HCT116 (cell line): Measurements from ENCODE around the gene UBR2. TPM values are rescaled to one million over a fixed set of nuclear protein-coding genes. Genes with fewer than 3 reads are reported as not detected.

Experiments
- ATAC-seq: fragments of 200-7000 bp; cut with Tn5 transposase; 2 replicates; pipeline ENCODE4 v1.9.1; 2020; ENCODE audit warnings: mild to moderate bottlenecking, moderate library complexity
- BruUV-seq: library from RNA; stranded (reverse); fragments of 400-500 nt; replicated peaks from 2 replicates; lab custom pipeline; 2021; lab: Mats Ljungman, UMichigan
- CTCF ChIA-PET: fragments of 300-600 bp; sonication (Branson Sonifier 250); formaldehyde crosslinking; loops from one replicate; lab custom pipeline; 2021; ENCODE audit warnings: antibody characterized with exemption; lab: Charles Lee
- POLR2A ChIA-PET: fragments of 300-600, 350-600 bp; sonication (Branson Sonifier 250); formaldehyde crosslinking; loops from one replicate; lab custom pipeline; 2021; ENCODE audit warnings: antibody characterized with exemption; lab: Charles Lee
- RAD21 ChIA-PET, 2 experiments: fragments of 300-600 bp; sonication (Branson Sonifier 250); formaldehyde crosslinking; loops; one replicate each; lab custom pipeline; 2023; ENCODE audit warnings: low total read pairs in 2 of 2; ENCODE audit not compliant: uncharacterized antibody in 2 of 2, unreplicated experiment in 2 of 2, low non-redundant PET in 1 of 2; lab: Charles Lee
- DNase-seq: peaks from one replicate; pipeline ENCODE4 v3.0.0-alpha.2; 2010; ENCODE audit warnings: low read depth, low spot score
- H2AFZ ChIP-seq: fragments of 200-600 bp; shearing (Covaris generic), sonication (generic); 2 replicates; pipeline ENCODE4 v1.6.1; 2017; ENCODE audit warnings: low read depth, mixed run types, mixed read lengths, antibody characterized with exemption, low read length; ENCODE audit not compliant: poor library complexity, severe bottlenecking
- H3K27ac ChIP-seq: 2 replicates; pipeline ENCODE4 v1.5.1; 2012; ENCODE audit warnings: low read depth, low read length
- H3K27me3 ChIP-seq: fragments of 200-600 bp; sonication (generic); 2 replicates; pipeline ENCODE4 v1.6.1; 2016; ENCODE audit warnings: mixed run types, low read length, mixed read lengths; ENCODE audit not compliant: insufficient read depth
- H3K36me3 ChIP-seq, 2 experiments: fragments of 200-500 bp in 1 of 2; fragments of 200-600 bp in 1 of 2; sonication (Bioruptor generic) in 1 of 2; sonication (generic) in 1 of 2; 2 replicates each; pipeline versions ENCODE4 v1.5.1 to v1.6.1; 2014 to 2016; ENCODE audit warnings: low read length in 2 of 2, inconsistent platforms in 1 of 2, mixed read lengths in 1 of 2, mixed run types in 1 of 2; ENCODE audit not compliant: insufficient read depth in 2 of 2, control insufficient read depth in 1 of 2
- H3K4me1 ChIP-seq, 2 experiments: fragments of 200-600 bp in 1 of 2; sonication (generic) in 1 of 2; 2 replicates each; pipeline versions ENCODE4 v1.5.1 to v1.6.1; 2012 to 2017; ENCODE audit warnings: low read length in 2 of 2, inconsistent platforms in 1 of 2, mild to moderate bottlenecking in 1 of 2, mixed read lengths in 1 of 2, mixed run types in 1 of 2, moderate library complexity in 1 of 2; ENCODE audit not compliant: insufficient read depth in 2 of 2, control insufficient read depth in 1 of 2
- H3K4me2 ChIP-seq: fragments of 200-600 bp; sonication (generic); 2 replicates; pipeline ENCODE4 v1.6.1; 2017; ENCODE audit warnings: mixed run types, low read length, mixed read lengths
- H3K4me3 ChIP-seq, 2 experiments: fragments of 200-600 bp in 1 of 2; sonication (generic) in 1 of 2; replicated peaks in 1 of 2; 2 replicates each; pipeline ENCODE4 v1.5.1; 2011 to 2016; ENCODE audit warnings: low read length in 2 of 2, control low read depth in 1 of 2, low read depth in 1 of 2, mild to moderate bottlenecking in 1 of 2, mixed read lengths in 1 of 2, mixed run types in 1 of 2
- H3K79me2 ChIP-seq: fragments of 200-600 bp; sonication (generic); 2 replicates; pipeline ENCODE4 v1.6.1; 2017; ENCODE audit warnings: mild to moderate bottlenecking, mixed run types, low read length, moderate library complexity, mixed read lengths; ENCODE audit not compliant: insufficient read depth
- H3K9ac ChIP-seq: fragments of 200-600 bp; sonication (generic); 2 replicates; pipeline ENCODE4 v1.6.1; 2016; ENCODE audit warnings: low read length, mixed read lengths
- H3K9me2 ChIP-seq: fragments of 200-600 bp; sonication (generic), shearing (Covaris generic); 2 replicates; pipeline ENCODE4 v1.6.1; 2017; ENCODE audit warnings: mixed run types, mild to moderate bottlenecking, moderate library complexity; ENCODE audit not compliant: insufficient read depth
- H3K9me3 ChIP-seq, 2 experiments: fragments of 200-500 bp in 1 of 2; fragments of 200-600 bp in 1 of 2; sonication (Bioruptor generic) in 1 of 2; sonication (generic) in 1 of 2; 2 replicates each; pipeline ENCODE4 v1.6.1; 2014 to 2017; ENCODE audit warnings: low read length in 2 of 2, mixed read lengths in 2 of 2, inconsistent platforms in 1 of 2, low read depth in 1 of 2, mild to moderate bottlenecking in 1 of 2, mixed run types in 1 of 2, moderate library complexity in 1 of 2; ENCODE audit not compliant: control insufficient read depth in 1 of 2, insufficient read depth in 1 of 2
- H4K20me1 ChIP-seq: fragments of 200-600 bp; sonication (generic), shearing (Covaris generic); 2 replicates; pipeline ENCODE4 v1.6.1; 2017; ENCODE audit warnings: mixed run types, mild to moderate bottlenecking, moderate library complexity; ENCODE audit not compliant: insufficient read depth
- intact Hi-C: fragments of 100-400 bp; cut with micrococcal nuclease; formaldehyde crosslinking; loops from 2 replicates; pipeline ENCODE4 v1.10.0; 2022
- total RNA-seq: library from RNA; stranded (reverse); gene quantifications from one replicate; pipeline ENCODE4 v1.2.1, GENCODE V29; 2021; ENCODE audit not compliant: unreplicated experiment
- TF ChIP-seq, protein P1 (sequence below): IDR thresholded peaks from 2 replicates; pipeline ENCODE4 v1.6.1; 2012
- TF ChIP-seq, protein P2 (sequence below): IDR thresholded peaks from 2 replicates; pipeline ENCODE4 v1.6.1; 2011; ENCODE audit warnings: mild to moderate bottlenecking, low read length, moderate library complexity; ENCODE audit not compliant: insufficient replicate concordance; ENCODE audit errors: extremely low read depth
- TF ChIP-seq, protein P3 (sequence below): IDR thresholded peaks from 2 replicates; pipeline ENCODE4 v1.6.1; 2012
- TF ChIP-seq, protein P4 (sequence below), 3 experiments: fragments of 200-600 bp in 1 of 3; sonication (generic) in 1 of 3; IDR thresholded peaks in 2 of 3; conservative IDR thresholded peaks in 1 of 3; 2 replicates each; pipeline ENCODE4 v1.5.1; 2012 to 2017; ENCODE audit warnings: low read depth in 2 of 3, low read length in 2 of 3, antibody characterized with exemption in 1 of 3, borderline replicate concordance in 1 of 3, control low read depth in 1 of 3, mild to moderate bottlenecking in 1 of 3, mixed read lengths in 1 of 3, mixed run types in 1 of 3, moderate library complexity in 1 of 3; ENCODE audit not compliant: insufficient read depth in 1 of 3

The UBR2 gene
- total RNA-seq, 1 experiment from 2014 or later, result 20.5 TPM

GRCh38 chr6:42688281-42688680 lies 124.5 kb downstream of the UBR2 start:
- Histone ChIP-seq H2AFZ (no peak overlapping the region), H3K4me1 (peaks cover 16 to 24% of the 10 kb centered on the region in 2 experiments; a peak in 3 of 4 replicates), H3K9ac (no peak overlapping the region), H3K4me2 (no peak overlapping the region), H4K20me1 (no peaks in the 10 kb centered on the region), H3K9me3 (no peaks in the 10 kb centered on the region), H3K9me2 (no peaks in the 10 kb centered on the region), H3K27me3 (no peaks in the 10 kb centered on the region), H3K36me3 (peaks cover 8 to 39% of the 10 kb centered on the region in 2 experiments; a peak in 3 of 4 replicates), H3K27ac (no peak overlapping the region)
- ATAC-seq (no peak), DNase-seq (no peak)
- POLR2A ChIA-PET, result no interaction called here
- intact Hi-C loops, result no loop called here
- CTCF ChIA-PET, result no interaction called here
- no TSS peak for BruUV-seq
- TF ChIP-seq, protein P1, sequence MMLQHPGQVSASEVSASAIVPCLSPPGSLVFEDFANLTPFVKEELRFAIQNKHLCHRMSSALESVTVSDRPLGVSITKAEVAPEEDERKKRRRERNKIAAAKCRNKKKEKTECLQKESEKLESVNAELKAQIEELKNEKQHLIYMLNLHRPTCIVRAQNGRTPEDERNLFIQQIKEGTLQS, result no peak
- TF ChIP-seq, protein P2, sequence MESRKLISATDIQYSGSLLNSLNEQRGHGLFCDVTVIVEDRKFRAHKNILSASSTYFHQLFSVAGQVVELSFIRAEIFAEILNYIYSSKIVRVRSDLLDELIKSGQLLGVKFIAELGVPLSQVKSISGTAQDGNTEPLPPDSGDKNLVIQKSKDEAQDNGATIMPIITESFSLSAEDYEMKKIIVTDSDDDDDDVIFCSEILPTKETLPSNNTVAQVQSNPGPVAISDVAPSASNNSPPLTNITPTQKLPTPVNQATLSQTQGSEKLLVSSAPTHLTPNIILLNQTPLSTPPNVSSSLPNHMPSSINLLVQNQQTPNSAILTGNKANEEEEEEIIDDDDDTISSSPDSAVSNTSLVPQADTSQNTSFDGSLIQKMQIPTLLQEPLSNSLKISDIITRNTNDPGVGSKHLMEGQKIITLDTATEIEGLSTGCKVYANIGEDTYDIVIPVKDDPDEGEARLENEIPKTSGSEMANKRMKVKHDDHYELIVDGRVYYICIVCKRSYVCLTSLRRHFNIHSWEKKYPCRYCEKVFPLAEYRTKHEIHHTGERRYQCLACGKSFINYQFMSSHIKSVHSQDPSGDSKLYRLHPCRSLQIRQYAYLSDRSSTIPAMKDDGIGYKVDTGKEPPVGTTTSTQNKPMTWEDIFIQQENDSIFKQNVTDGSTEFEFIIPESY, result no peak
- TF ChIP-seq, protein P3, sequence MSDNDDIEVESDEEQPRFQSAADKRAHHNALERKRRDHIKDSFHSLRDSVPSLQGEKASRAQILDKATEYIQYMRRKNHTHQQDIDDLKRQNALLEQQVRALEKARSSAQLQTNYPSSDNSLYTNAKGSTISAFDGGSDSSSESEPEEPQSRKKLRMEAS, result no peak
- TF ChIP-seq, all 23 proteins: peak for 0
- Histone ChIP-seq H3K79me2 (no peaks in the 10 kb centered on the region), H3K4me3 (no peak overlapping the region)
- RAD21 ChIA-PET, result no interaction called here

DNA sequence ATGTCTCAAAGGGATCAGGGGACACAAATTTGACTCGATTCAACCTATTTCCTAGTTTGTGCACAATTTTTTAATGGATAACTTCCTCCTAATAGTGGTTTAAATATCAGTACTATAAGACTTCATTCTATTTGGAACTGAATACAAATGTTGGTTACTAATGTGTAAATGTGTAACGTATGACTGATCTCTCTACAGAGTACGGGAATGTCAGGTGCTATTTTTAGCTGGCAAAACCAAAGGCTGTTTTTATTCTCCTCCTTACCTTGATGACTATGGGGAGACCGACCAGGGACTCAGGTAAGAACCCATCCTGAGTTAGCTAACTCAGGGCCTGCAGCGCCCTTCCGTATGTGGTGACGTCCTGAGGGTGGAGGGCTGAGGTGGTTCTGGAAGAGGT lies 125.5 kb downstream of the UBR2 start:
- no peaks in the 10 kb centered on the region for H3K79me2 ChIP-seq
- no peak overlapping the region for H3K9ac ChIP-seq
- no peaks in the 10 kb centered on the region for H4K20me1 ChIP-seq
- ATAC-seq, result no peak
- no peaks in the 10 kb centered on the region for H3K27me3 ChIP-seq
- BruUV-seq, result no TSS peak
- CTCF ChIA-PET, result no interaction called here
- H2AFZ ChIP-seq, result no peak overlapping the region
- DNase-seq, result no peak
- H3K4me3 ChIP-seq, result no peak overlapping the region
- no peak overlapping the region for H3K27ac ChIP-seq
- no peaks in the 10 kb centered on the region for H3K9me2 ChIP-seq
- H3K36me3 ChIP-seq, result peaks cover 8 to 34% of the 10 kb centered on the region in 2 experiments; a peak in 3 of 4 replicates
- POLR2A ChIA-PET, result no interaction called here
- intact Hi-C loops, result no loop called here
- H3K9me3 ChIP-seq, result no peaks in the 10 kb centered on the region
- RAD21 ChIA-PET, result no interaction called here
- peaks cover 16 to 31% of the 10 kb centered on the region in 2 experiments; a peak in 3 of 4 replicates for H3K4me1 ChIP-seq
- H3K4me2 ChIP-seq, result no peak overlapping the region
- TF ChIP-seq, protein P4, sequence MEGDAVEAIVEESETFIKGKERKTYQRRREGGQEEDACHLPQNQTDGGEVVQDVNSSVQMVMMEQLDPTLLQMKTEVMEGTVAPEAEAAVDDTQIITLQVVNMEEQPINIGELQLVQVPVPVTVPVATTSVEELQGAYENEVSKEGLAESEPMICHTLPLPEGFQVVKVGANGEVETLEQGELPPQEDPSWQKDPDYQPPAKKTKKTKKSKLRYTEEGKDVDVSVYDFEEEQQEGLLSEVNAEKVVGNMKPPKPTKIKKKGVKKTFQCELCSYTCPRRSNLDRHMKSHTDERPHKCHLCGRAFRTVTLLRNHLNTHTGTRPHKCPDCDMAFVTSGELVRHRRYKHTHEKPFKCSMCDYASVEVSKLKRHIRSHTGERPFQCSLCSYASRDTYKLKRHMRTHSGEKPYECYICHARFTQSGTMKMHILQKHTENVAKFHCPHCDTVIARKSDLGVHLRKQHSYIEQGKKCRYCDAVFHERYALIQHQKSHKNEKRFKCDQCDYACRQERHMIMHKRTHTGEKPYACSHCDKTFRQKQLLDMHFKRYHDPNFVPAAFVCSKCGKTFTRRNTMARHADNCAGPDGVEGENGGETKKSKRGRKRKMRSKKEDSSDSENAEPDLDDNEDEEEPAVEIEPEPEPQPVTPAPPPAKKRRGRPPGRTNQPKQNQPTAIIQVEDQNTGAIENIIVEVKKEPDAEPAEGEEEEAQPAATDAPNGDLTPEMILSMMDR (IDR thresholded peaks at IDR 0.05 in 2 of 3, conservative IDR thresholded peaks at IDR 0.05 in 1 of 3; ENCODE audit: borderline replicate concordance in 1 of 3, insufficient read depth in 1 of 3, low read depth in 2 of 3, low read length in 2 of 3), result no peak
